IPS-18a (cell line): ENCODE results near the gene UMOD.

ENCODE experiments used
- H3K27ac ChIP-seq: one replicate; pipeline ENCODE4 v1.5.1; 2013; ENCODE audit warnings: low read length
- H3K27me3 ChIP-seq: one replicate; pipeline ENCODE4 v1.6.1; 2013; ENCODE audit warnings: mild to moderate bottlenecking, low read length; ENCODE audit not compliant: control insufficient read depth, insufficient read depth
- H3K36me3 ChIP-seq: one replicate; pipeline ENCODE4 v1.6.1; 2013; ENCODE audit warnings: low read depth, low read length; ENCODE audit not compliant: control insufficient read depth
- H3K4me1 ChIP-seq: one replicate; pipeline ENCODE4 v1.6.1; 2013; ENCODE audit warnings: low read depth, low read length; ENCODE audit not compliant: control insufficient read depth
- H3K4me3 ChIP-seq: one replicate; pipeline ENCODE4 v1.5.1; 2013; ENCODE audit warnings: low read length
- H3K9ac ChIP-seq: one replicate; pipeline ENCODE4 v1.6.1; 2013; ENCODE audit warnings: mild to moderate bottlenecking, low read length, moderate library complexity
- H3K9me3 ChIP-seq: one replicate; pipeline ENCODE4 v1.6.1; 2013; ENCODE audit warnings: low read depth, low read length; ENCODE audit not compliant: control insufficient read depth

Gene UMOD

DNA sequence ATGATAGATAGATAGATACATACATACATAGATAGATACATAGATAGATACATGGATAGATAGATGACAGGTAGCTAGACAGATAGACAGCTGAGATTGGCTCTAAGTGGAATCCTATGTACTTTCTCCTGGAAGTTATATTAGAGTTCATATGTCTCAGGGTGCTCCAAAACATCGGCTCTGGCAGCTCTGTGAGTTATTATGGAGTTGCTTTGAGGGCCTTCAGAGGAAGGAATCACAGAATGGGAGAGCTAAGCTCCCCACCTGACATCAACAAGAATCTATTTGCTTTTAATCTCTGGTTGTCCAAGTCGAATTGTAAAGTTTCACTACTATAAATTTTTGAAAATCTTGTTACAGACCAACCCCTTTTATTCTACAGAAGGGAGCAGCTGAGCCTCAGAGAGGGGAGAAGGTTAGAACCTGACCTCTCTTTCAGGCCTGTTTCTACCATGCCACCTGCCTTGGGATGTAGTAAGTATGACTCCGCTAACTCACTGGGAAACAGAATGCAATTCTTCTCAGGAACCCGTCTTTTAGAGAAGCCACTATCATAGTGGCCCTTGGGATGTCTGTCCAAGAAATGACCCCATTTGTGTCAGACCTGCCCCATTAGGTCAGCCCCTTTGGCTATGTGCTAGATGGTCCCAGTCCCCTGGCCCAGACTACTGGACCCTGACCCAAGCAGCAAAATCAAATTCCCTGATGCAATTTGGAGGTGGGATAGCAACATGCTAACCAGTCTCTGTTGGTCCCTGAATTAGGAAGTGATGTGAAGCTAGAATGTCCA is 43.5 kb downstream of the UMOD start:
- H3K36me3 ChIP-seq: no peaks in the 10 kb centered on the region
- no peaks in the 10 kb centered on the region for H3K4me1 ChIP-seq
- H3K27ac ChIP-seq: no peak overlapping the region
- no peaks in the 10 kb centered on the region for H3K27me3 ChIP-seq
- no peak overlapping the region for H3K4me3 ChIP-seq
- no peak overlapping the region for H3K9ac ChIP-seq
- no peaks in the 10 kb centered on the region for H3K9me3 ChIP-seq

DNA sequence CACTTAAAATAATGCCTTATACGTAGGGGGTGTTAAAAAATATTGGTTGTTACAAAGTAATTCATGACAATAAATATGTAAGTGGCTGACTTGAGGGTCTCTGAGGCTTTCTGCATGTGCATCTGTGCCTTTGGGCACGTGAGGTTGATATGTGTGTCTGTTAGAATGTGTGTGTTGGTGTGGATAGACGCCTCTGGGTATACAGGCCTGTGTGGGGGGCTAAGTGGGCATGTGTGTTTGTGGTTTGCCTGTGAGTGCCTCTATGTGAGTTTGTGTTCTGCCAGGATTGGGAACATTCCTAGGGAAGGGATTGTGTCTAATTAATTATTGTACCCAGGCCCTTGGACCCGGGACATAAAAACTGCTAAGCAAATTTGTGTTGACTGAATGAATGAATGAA is 44.2 kb downstream of the UMOD start:
- no peaks in the 10 kb centered on the region for H3K36me3 ChIP-seq
- no peak overlapping the region for H3K4me3 ChIP-seq
- H3K27me3 ChIP-seq: no peaks in the 10 kb centered on the region
- no peak overlapping the region for H3K27ac ChIP-seq
- H3K4me1 ChIP-seq: no peaks in the 10 kb centered on the region
- no peaks in the 10 kb centered on the region for H3K9me3 ChIP-seq
- no peak overlapping the region for H3K9ac ChIP-seq

DNA sequence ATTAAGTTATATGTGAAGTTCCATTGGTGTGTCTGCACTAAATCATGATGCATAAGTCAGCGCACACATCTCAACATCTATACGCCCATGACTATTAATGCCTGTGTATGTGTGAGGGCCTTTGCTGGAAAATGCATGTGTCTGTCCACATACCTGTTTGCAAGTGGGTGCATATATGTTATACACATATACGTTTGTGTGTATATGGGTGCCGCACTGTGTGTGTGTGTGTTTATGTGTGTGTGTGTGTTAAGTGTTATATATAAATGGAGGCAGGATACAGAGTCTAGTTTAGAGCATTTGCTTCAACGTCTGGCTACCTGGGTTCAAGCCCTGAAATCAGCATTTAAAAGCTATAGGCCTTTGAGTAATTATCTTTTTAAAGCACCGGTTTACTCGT is 44.7 kb downstream of the UMOD start:
- Histone ChIP-seq H3K4me3 (no peak overlapping the region), H3K27ac (no peak overlapping the region), H3K9me3 (no peaks in the 10 kb centered on the region), H3K27me3 (no peaks in the 10 kb centered on the region), H3K36me3 (no peaks in the 10 kb centered on the region), H3K9ac (no peak overlapping the region), H3K4me1 (no peaks in the 10 kb centered on the region)

DNA sequence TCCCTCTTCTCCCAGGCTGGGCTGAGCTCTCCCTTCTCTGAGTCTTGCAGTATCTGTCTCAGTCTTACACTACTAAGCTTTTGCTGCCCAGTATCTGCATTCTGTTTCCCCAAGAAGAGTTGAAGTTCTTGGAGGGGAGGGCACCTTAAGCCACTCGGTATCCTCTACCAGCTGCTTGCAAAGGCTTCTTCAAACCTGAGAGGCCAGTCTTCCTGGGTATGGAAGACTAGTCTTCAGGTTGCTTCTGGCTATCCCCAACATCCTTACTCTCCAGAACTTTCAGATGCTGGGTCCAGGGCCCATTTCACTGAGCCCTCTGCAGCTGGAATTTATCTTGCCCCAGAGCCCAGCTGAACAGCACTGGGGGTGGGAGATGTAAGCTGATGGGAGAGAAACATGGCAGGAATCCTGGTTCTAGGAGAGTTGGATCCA is 45.3 kb downstream of the UMOD start:
- no peaks in the 10 kb centered on the region for H3K27me3 ChIP-seq
- H3K4me3 ChIP-seq: no peak overlapping the region
- no peak overlapping the region for H3K27ac ChIP-seq
- no peak overlapping the region for H3K9ac ChIP-seq
- no peaks in the 10 kb centered on the region for H3K36me3 ChIP-seq
- no peaks in the 10 kb centered on the region for H3K4me1 ChIP-seq
- H3K9me3 ChIP-seq: no peaks in the 10 kb centered on the region

DNA sequence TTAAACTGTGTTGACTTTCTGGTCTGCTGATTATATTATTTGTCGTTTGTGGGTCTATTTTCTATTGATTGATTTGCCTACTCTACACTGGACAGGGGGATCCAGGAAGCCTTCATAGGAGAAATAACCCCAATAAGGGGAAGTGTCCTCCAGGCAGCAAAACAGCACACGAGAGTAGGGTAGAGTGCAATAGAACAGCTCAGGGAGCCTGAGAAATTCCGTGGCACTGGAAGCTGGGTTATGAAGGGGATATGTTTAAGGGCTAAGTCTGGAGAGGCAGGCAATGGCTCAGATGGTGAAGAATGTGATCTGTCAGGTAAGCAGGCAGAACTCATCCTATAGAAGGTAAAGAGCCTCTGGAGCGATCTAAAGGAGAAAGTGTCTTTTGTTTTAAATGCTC is 46.1 kb downstream of the UMOD start:
- H3K36me3 ChIP-seq: no peaks in the 10 kb centered on the region
- no peaks in the 10 kb centered on the region for H3K9me3 ChIP-seq
- H3K27ac ChIP-seq: no peak overlapping the region
- no peak overlapping the region for H3K9ac ChIP-seq
- no peaks in the 10 kb centered on the region for H3K27me3 ChIP-seq
- H3K4me1 ChIP-seq: no peaks in the 10 kb centered on the region
- no peak overlapping the region for H3K4me3 ChIP-seq

DNA sequence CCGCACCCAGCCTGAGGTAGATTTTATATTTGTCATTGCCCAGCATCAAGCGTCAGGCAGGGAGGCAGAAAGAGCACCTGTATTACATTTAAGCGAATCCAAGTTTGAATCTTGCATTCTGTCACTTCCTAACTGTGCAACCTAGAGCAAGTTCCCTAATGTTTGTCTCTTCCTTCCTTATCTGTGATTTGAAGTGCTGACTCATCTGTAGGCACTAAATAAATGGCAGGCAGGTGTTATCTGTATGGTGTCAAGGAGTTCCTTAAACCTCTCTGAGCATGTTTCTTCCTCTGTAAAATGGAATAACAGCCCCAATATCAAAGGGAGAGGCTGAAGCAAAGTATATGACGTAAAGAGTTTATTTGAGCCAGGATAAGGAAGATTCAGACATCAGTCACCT is 49.5 kb downstream of the UMOD start:
- H3K27me3 ChIP-seq: no peaks in the 10 kb centered on the region
- no peaks in the 10 kb centered on the region for H3K4me1 ChIP-seq
- H3K9ac ChIP-seq: no peak overlapping the region
- H3K36me3 ChIP-seq: no peaks in the 10 kb centered on the region
- H3K27ac ChIP-seq: no peak overlapping the region
- H3K9me3 ChIP-seq: no peaks in the 10 kb centered on the region
- no peak overlapping the region for H3K4me3 ChIP-seq

DNA sequence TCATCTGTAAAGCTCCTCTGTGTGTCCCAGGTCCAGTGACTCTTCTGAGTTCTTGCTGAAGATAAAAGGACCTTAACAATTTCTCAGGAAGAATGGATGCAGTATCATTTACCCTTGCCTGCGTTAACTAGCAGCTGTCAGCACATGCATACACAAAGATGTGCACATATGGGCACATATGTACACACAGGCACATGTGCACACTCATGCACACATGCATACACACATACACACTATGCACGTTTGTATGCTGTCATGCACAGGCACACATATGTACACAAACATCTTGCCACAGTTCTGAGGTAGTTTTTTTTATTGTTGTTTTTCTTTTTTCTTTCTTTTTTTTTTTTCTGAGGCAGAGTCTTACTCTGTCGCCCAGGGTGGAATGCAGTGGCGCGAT is 50.1 kb downstream of the UMOD start:
- Histone ChIP-seq H3K4me3 (no peak overlapping the region), H3K36me3 (no peaks in the 10 kb centered on the region), H3K4me1 (no peaks in the 10 kb centered on the region), H3K27ac (no peak overlapping the region), H3K9ac (no peak overlapping the region), H3K9me3 (no peaks in the 10 kb centered on the region), H3K27me3 (no peaks in the 10 kb centered on the region)

DNA sequence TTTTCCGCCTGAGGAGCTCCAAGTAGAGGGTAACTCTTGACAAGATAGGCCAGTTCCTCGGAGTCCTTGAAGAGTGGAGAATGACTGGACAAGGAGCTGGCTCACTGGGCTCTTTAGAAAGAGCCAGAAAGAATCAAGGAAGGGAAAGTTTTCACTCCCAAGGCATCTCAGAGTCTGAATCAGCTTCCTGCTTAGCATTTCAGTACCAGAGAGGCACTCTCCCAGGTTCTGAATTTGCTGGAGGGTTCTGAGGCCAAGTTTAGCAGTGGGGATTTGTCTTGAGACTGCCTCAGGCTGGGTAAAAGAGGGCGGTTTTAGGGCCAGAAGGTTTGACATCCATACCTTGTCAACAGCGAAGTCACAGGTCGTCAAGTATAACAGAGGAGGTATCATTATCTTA is 50.7 kb downstream of the UMOD start:
- H3K27ac ChIP-seq: no peak overlapping the region
- no peaks in the 10 kb centered on the region for H3K9me3 ChIP-seq
- no peaks in the 10 kb centered on the region for H3K4me1 ChIP-seq
- H3K9ac ChIP-seq: no peak overlapping the region
- no peaks in the 10 kb centered on the region for H3K27me3 ChIP-seq
- H3K36me3 ChIP-seq: no peaks in the 10 kb centered on the region
- no peak overlapping the region for H3K4me3 ChIP-seq

DNA sequence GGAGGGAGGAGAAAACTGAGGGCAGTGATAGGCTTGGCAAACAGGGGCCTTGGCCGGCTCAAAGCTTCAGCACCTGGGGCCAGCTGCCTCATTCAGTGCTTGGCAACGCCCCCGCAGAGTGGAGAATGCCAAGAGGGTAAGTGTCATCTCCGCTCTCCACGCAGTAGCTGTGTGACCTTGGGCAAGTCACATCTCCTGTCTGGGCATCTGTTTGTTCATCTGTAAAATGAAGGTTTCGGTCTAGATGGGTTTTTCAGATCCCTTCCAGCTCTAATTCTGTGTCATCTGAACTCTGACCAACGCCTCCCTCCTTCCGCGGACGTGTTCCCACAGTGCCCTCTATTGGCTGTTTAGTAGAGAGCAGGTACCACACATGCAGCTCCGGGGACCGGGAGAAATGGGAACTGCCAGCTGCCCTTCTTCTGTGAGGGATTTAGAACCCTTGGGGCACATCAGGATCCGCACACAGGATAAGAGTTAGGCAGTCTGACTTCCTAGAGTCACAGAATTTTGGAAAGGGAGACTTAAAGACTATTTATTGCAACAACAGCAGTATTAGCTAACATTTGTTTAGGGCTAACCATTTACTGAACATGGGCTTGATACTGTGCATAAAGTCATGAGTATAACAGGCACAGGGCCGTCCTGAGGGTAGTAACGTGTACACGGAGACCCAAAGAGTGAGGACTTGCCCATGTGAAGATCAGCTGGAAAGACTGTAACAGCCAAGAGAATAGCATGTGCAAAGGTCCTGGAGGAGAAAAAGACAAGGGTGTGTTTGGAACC is 52.0 kb downstream of the UMOD start:
- no peaks in the 10 kb centered on the region for H3K36me3 ChIP-seq
- no peak overlapping the region for H3K27ac ChIP-seq
- no peaks in the 10 kb centered on the region for H3K4me1 ChIP-seq
- H3K4me3 ChIP-seq: no peak overlapping the region
- no peak overlapping the region for H3K9ac ChIP-seq
- no peaks in the 10 kb centered on the region for H3K27me3 ChIP-seq
- H3K9me3 ChIP-seq: no peaks in the 10 kb centered on the region

DNA sequence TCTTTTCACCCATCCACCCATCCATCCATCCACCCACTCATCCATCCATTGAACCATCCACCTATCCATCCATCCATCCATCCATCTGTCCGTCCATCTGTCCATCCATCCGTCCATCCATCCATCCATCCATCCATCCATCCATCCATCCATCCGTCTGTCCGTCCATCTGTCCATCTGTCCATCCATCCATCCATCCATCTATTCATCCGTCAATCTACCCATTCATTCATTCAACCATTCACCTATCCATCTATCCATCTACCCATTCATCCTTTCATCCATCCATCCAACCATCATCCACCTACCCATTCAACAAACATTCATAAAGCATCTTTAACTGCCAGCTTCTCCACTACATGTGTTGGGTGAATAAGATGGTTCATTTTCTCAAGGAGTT is 54.1 kb downstream of the UMOD start:
- H3K4me3 ChIP-seq: no peak overlapping the region
- peaks cover 3% of the 10 kb centered on the region for H3K4me1 ChIP-seq
- no peak overlapping the region for H3K9ac ChIP-seq
- H3K9me3 ChIP-seq: no peaks in the 10 kb centered on the region
- no peaks in the 10 kb centered on the region for H3K27me3 ChIP-seq
- H3K27ac ChIP-seq: no peak overlapping the region
- no peaks in the 10 kb centered on the region for H3K36me3 ChIP-seq

DNA sequence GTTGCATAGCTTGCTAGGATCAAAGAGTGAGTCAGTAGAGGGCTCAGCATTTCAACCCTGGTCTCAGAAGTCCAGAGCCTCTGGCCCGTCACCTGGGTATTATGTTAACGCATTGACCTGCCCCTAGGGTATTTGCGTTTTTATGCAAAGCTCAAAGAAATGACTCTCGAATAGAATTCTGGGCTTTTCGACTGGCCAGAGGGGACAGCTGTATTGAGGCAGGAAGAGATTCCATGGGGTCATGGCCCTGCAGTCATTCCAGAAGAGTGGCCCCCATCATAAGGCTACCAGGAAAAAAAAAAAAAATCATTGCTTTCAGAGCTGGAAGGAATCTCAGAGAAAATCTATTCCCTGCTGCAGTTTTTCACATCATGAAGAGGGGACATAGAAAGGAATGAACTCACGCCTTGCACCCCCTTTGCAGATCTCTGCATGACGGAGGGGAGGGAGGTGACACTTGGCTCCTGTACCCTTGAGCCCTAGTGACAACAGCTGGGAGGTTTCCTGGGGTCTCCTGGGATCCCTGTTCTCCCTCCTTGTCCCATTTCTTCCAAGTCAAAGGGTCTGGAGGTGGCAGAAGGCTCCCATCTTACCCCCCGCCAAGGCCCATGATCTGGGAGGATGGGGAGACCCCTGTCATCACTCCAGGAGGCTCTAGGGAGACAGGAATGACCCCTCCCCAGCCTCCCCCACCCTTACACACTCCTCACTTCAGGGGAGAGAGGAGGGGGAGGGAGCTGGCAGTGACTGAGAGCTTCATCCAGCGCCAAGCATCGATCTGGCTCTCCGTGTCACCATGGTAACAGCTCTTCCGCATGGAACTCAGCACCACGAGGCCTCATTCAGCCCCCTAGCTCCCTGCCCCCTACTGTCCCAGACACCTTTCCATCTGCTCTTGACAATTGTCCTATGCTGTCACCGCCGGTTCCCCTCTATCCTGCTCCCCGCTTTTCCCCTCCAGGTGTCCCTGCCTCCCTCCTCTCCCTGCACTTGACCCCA is 61.0 kb downstream of the UMOD start:
- no peaks in the 10 kb centered on the region for H3K36me3 ChIP-seq
- no peak overlapping the region for H3K27ac ChIP-seq
- H3K9me3 ChIP-seq: no peaks in the 10 kb centered on the region
- H3K9ac ChIP-seq: no peak overlapping the region
- no peaks in the 10 kb centered on the region for H3K27me3 ChIP-seq
- peaks cover 6% of the 10 kb centered on the region for H3K4me1 ChIP-seq
- no peak overlapping the region for H3K4me3 ChIP-seq
